ENCODE data around the gene ANKRD44. TPM values are rescaled to one million over a fixed set of nuclear protein-coding genes. Genes with fewer than 3 reads are reported as not detected.
A peak's percentile ranks its signal among the peaks of the same experiment; 100 is the strongest.
"Not testable (repeated sequence)": the region's sequence is repeated elsewhere in the genome, so short reads cannot be mapped to it uniquely, and the experiment has no call there.

ANKRD44 gene
- total RNA-seq, 1 donor from 2014 or later: 21.4 TPM

GRCh38 chr2:197297266-197297665 lies 13.3 kb downstream of the ANKRD44 start:
- no peak for DNase-seq (ENCODE audit: low spot score)
- no peak for TF ChIP-seq CTCF (IDR thresholded peaks at IDR 0.05)
- Mint-ChIP-seq H3K4me3 (ENCODE audit: unreplicated experiment) (no peak overlapping the region), H3K27ac (ENCODE audit: unreplicated experiment) (no peak overlapping the region), H3K4me1 (ENCODE audit: low read depth) (peaks cover 24% of the 10 kb centered on the region), H3K9me3 (ENCODE audit: low read depth) (no peaks in the 10 kb centered on the region), H3K36me3 (ENCODE audit: low read depth) (peaks cover 5% of the 10 kb centered on the region), H3K27me3 (ENCODE audit: low read depth) (no peaks in the 10 kb centered on the region)

- no peak for TF ChIP-seq CTCF (IDR thresholded peaks at IDR 0.05)
- H3K4me1 Mint-ChIP-seq (ENCODE audit: low read depth): peaks cover 24% of the 10 kb centered on the region
- H3K36me3 Mint-ChIP-seq (ENCODE audit: low read depth): peaks cover 5% of the 10 kb centered on the region
- DNase-seq (ENCODE audit: low spot score): no peak
- no peaks in the 10 kb centered on the region for H3K27me3 Mint-ChIP-seq (ENCODE audit: low read depth)
- H3K9me3 Mint-ChIP-seq (ENCODE audit: low read depth): peaks cover 2% of the 10 kb centered on the region
- H3K27ac Mint-ChIP-seq (ENCODE audit: unreplicated experiment): no peak overlapping the region
- H3K4me3 Mint-ChIP-seq (ENCODE audit: unreplicated experiment): no peak overlapping the region
Measured at GRCh38 chr2:197296835-197297234, 13.7 kb downstream of the ANKRD44 start.

GRCh38 chr2:197294260-197294659 lies 16.3 kb downstream of the ANKRD44 start:
- Mint-ChIP-seq H3K27ac (ENCODE audit: unreplicated experiment) (no peak overlapping the region), H3K4me1 (ENCODE audit: low read depth) (peaks cover 24% of the 10 kb centered on the region), H3K9me3 (ENCODE audit: low read depth) (peaks cover 4% of the 10 kb centered on the region), H3K27me3 (ENCODE audit: low read depth) (no peaks in the 10 kb centered on the region), H3K4me3 (ENCODE audit: unreplicated experiment) (no peak overlapping the region), H3K36me3 (ENCODE audit: low read depth) (peaks cover 2% of the 10 kb centered on the region)
- no peak for TF ChIP-seq CTCF (IDR thresholded peaks at IDR 0.05)
- DNase-seq (ENCODE audit: low spot score): no peak

GRCh38 chr2:197293252-197294007 lies 17.1 kb downstream of the ANKRD44 start:
- peaks cover 7% of the 10 kb centered on the region for H3K9me3 Mint-ChIP-seq (ENCODE audit: low read depth)
- no peaks in the 10 kb centered on the region for H3K27me3 Mint-ChIP-seq (ENCODE audit: low read depth)
- peaks cover 1% of the 10 kb centered on the region for H3K36me3 Mint-ChIP-seq (ENCODE audit: low read depth)
- no peak for DNase-seq (ENCODE audit: low spot score)
- no peak overlapping the region for H3K4me3 Mint-ChIP-seq (ENCODE audit: unreplicated experiment)
- peak overlapping the region; percentile 23 for H3K27ac Mint-ChIP-seq (ENCODE audit: unreplicated experiment)
- no peak for TF ChIP-seq CTCF (IDR thresholded peaks at IDR 0.05)
- H3K4me1 Mint-ChIP-seq (ENCODE audit: low read depth): peaks cover 27% of the 10 kb centered on the region

GRCh38 chr2:197292619-197293018 lies 18.0 kb downstream of the ANKRD44 start:
- Mint-ChIP-seq H3K4me1 (ENCODE audit: low read depth) (peaks cover 30% of the 10 kb centered on the region), H3K36me3 (ENCODE audit: low read depth) (peaks cover 1% of the 10 kb centered on the region), H3K27me3 (ENCODE audit: low read depth) (no peaks in the 10 kb centered on the region), H3K4me3 (ENCODE audit: unreplicated experiment) (no peak overlapping the region), H3K9me3 (ENCODE audit: low read depth) (peaks cover 7% of the 10 kb centered on the region), H3K27ac (ENCODE audit: unreplicated experiment) (no peak overlapping the region)
- DNase-seq (ENCODE audit: low spot score): no peak
- TF ChIP-seq CTCF (IDR thresholded peaks at IDR 0.05): no peak

- H3K9me3 Mint-ChIP-seq (ENCODE audit: low read depth); H3K36me3 Mint-ChIP-seq (ENCODE audit: low read depth); DNase-seq (ENCODE audit: low spot score); H3K27me3 Mint-ChIP-seq (ENCODE audit: low read depth); H3K4me3 Mint-ChIP-seq (ENCODE audit: unreplicated experiment): not testable (repeated sequence)
- Mint-ChIP-seq H3K27ac (ENCODE audit: unreplicated experiment) (peak overlapping the region; percentile 84), H3K4me1 (ENCODE audit: low read depth) (peaks cover 19% of the 10 kb centered on the region)
Measured at GRCh38 chr2:197287596-197287932, 23.0 kb downstream of the ANKRD44 start.

Data from chondrocyte (in vitro differentiated cells).